Left hindlimb (tissue), 1 donor: ENCODE measurements around the gene MRPL46.
"Not testable (repeated sequence)": the region's sequence is repeated elsewhere in the genome, so short reads cannot be mapped to it uniquely, and the experiment has no call there.

Experiments
- DNase-seq: peaks from one replicate; pipeline ENCODE4 v3.0.0-alpha.2; 2018

MRPL46 gene

DNA sequence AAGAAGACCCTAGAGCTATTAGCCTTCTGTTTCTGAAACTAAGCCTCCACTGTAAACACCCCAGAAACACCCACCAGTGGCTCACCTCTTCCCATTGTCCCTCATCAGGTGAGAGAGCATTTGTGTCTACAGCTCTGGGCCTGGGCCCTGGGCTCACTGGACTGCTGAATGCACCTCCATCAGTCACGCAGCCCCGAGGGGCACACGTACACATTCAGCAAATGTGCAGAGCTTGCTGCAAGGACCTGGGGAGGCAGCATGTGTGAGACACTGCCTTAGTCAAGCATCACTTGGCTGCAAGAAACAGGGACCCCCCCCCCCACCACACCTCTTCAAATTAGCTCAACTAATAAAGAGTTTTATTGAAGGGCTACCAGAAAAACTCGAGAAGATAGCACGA lies 29.0 kb downstream of the MRPL46 start:
- DNase-seq: no peak

DNA sequence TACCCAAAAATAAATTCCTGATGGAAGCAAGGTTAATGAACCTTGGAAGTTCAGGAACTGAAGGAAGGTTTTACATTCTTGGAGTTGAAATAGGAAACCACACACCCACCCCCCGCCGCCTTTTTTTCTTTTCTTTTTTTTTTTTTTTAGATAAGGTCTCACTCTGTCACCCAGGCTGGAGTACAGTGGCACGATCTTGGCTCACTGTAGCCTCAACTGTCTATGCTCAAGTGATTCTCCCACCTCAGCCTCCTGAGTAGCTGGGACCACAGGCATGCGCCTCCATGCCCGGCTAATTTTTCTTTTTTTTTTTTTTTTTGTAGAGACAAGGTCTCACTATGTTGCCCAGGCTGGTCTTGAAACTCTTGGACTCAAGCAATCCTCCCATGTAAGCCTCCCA lies 33.1 kb downstream of the MRPL46 start:
- not testable (repeated sequence) for DNase-seq

DNA sequence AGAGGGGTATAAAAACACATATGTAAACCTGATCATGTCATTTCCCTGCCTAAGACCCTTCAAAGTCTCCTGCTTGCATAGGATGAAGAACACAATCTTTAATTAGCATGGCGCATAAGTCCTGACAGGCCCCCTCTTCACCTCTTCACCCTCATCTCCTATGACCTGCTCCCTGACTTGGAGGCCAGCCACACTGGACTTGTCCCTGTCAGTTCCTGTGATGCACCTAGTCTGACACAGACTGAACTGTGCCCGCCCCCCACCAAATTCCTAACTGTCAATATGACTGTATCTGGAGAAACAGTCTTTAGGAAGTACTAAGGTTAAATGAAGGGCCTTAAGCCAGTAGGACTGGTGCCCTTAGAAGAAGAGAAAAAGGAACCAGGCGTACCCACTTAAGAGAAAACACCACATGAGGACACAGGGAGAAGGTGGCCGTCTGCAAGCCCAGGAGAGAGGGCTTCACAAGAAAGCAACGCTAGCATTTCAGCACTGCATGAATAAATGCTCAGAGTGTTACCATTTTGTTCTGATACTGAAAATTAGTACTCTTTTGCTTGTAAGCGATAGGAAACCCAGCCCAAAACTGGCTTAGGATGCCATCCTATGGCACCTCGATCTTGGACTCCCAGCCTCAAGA lies 34.0 kb downstream of the MRPL46 start:
- DNase-seq: no peak

DNA sequence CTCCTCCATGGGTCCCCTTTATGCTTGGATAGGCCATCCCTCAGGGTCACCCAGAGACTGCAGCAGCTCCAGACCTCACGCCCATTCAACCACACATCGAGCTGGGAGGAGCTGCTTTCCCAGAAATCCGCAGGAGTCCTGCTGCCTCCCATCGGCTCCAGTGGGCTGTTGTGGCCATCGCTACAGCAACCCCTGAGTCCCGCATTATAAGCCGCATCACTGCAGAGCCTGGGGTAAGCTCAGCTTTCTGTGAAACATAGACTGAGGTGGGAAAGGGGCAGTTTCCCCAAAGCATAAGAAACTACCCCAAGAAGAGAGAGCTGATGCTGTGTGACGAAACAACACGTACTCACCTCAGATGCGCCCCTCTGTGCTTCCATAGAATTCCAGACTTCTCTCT lies 35.7 kb downstream of the MRPL46 start:
- no peak for DNase-seq

DNA sequence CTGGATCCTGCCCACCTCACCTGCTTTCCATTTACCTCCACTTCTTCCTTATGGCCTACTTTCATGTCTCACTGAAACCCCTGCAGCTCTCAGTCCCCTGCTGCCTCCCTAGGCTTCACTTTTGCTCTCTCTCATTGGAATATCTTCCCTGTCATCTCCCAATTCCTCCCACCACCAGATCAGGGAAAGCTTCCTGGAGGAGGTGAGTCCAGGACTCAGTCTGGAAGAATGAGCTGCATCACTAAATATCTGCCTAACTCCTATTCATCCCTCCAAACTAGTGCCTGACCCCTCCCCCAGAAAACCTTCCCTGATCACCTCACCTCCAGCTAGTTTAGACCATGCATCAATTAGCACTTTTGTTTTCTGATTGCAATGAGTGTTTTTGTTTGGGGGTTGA lies 37.1 kb downstream of the MRPL46 start:
- DNase-seq: no peak

DNA sequence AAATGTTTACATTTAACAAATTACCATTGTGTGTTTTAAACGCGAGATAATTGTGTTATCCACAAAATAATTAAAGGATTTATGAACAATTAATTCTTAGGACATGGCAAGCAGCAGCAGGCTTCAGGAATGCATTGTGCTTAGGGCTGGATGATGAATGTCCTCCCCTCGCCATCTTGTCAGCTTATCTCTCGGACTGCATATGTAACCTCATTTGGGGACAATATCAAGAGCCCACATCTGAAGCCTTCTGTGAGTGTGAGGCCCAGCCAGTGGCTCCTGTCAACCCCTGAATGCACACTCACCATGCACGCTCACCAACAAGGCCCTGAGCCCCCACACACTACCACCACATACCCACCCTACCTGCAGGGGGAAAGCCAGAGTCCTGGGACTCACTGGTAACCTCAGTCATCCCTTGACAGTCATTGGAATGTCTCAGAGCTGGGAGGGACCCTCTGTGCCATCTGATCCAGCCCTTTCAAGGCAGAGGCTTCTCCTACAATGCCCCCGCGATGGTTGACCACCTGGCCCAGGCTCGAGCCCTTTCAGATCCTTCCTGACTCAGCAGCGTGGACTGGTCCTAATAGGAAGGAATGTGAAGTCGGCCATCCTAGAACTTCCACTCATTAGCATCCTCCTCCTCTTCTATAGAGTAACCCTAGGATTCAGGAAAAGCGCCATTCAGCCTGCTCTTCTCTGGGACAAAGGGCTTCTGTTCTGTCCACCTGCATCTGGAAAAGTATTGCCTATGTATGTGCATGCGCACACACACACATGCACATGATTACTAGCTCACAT lies 38.2 kb downstream of the MRPL46 start:
- no peak for DNase-seq

DNA sequence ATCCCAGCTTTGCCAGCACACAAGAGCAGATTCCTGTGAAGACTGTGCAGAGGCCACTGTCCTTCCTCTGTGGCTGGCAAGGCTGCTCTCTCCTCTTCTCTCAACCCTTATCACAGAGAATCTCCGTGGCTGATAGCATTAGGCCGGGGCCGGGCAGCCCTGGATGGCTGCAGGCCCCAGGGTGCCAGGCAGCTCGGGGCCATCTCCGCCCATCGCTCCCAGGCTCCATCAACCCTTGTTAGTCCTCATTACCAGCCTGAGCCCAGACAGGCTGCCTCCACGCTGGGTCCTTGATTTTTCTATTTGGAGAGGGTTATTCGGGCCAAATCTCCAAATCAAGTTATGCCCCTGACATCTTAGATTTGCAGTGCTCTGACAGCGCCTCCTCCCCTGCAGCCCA lies 39.1 kb downstream of the MRPL46 start:
- DNase-seq: no peak

DNA sequence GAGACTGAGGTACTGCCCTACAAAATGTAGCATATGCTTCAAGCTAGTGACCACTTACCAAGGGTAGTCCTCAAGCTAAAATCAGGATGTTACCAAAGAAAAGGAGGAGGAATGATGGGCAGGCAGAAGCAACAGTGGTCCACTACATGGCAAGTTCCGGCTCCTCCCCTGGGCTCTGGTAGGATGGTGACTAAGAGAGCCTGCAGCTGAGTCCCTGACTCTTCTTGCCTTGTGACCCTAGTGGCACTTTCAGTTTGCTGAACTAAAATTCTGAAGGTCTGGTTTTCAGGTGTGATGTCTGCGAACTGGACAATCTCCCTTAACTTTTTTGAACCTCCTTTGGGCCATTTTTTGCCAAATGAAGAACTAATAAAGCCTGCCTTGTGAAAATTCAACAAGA lies 40.9 kb downstream of the MRPL46 start:
- no peak for DNase-seq

DNA sequence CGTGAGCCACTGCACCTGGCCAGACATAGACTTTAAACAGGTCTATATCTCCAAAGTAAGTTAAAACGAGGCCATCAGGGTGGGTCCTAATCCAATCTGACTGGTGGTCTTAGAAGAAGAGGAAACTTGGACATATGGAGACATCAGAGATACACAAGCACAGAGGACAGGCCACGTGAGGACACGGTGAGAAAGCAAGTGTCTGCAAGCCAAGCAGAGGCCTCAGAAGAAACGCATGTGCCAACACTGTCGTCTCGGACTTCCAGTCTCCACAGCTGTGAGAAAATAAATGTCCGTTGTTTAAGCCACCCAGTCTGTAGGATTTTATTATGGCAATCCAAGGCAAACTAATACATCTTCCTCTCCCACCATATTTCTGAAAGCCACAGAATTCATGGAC lies 43.9 kb downstream of the MRPL46 start:
- DNase-seq: no peak

DNA sequence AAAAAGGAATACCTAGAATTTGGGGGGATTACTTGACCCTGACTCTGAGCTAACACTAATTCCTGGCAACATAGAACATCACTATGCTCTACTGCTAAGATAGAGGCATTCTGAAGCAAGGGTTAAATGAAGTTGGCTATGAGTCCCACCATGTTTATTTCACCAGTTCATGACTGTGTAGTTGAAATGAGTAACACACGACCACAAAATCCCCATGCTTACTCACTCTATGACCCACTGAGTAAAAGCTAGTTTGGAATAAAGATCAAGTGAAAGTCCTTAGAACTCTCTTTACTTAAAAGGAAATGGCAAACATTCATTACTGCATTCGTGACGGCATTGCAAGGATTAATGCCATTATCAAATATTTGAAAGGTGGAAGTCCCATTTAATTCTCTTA lies 47.4 kb downstream of the MRPL46 start:
- DNase-seq: no peak
